ENCODE data around the gene LRMDA.

LRMDA gene

GRCh38 chr10:76172020-76172419 lies 740.6 kb downstream of the LRMDA start:
- no peak overlapping the region for H3K4me2 ChIP-seq
- H3K4me3 ChIP-seq (IDR thresholded peaks at IDR 0.05; ENCODE audit: insufficient read depth, low read depth, low read length) = no peak overlapping the region
- no peaks in the 10 kb centered on the region for H3K4me1 ChIP-seq (ENCODE audit: low read depth, poor library complexity, severe bottlenecking)
- no peaks in the 10 kb centered on the region for H3K27me3 ChIP-seq (ENCODE audit: insufficient read depth, low read depth)
- H3K36me3 ChIP-seq (ENCODE audit: insufficient read depth) = no peaks in the 10 kb centered on the region
- H3K79me2 ChIP-seq (ENCODE audit: insufficient read depth, low read depth) = no peaks in the 10 kb centered on the region
- no peak overlapping the region for H2AFZ ChIP-seq (ENCODE audit: low read depth)
- no peaks in the 10 kb centered on the region for H4K20me1 ChIP-seq (ENCODE audit: insufficient read depth)
- H3K9ac ChIP-seq = no peak overlapping the region
- no peak overlapping the region for H3K27ac ChIP-seq
- no peak for TF ChIP-seq CTCF (conservative IDR thresholded peaks at IDR 0.05; ENCODE audit: low read depth, low read length)

- no peak overlapping the region for H3K4me2 ChIP-seq
- no peaks in the 10 kb centered on the region for H3K79me2 ChIP-seq (ENCODE audit: insufficient read depth, low read depth)
- H3K27ac ChIP-seq = no peak overlapping the region
- no peak overlapping the region for H3K9ac ChIP-seq
- H3K27me3 ChIP-seq (ENCODE audit: insufficient read depth, low read depth) = no peaks in the 10 kb centered on the region
- no peaks in the 10 kb centered on the region for H3K36me3 ChIP-seq (ENCODE audit: insufficient read depth)
- H4K20me1 ChIP-seq (ENCODE audit: insufficient read depth) = no peaks in the 10 kb centered on the region
- no peak overlapping the region for H2AFZ ChIP-seq (ENCODE audit: low read depth)
- no peak for TF ChIP-seq CTCF (conservative IDR thresholded peaks at IDR 0.05; ENCODE audit: low read depth, low read length)
- no peaks in the 10 kb centered on the region for H3K4me1 ChIP-seq (ENCODE audit: low read depth, poor library complexity, severe bottlenecking)
- H3K4me3 ChIP-seq (IDR thresholded peaks at IDR 0.05; ENCODE audit: insufficient read depth, low read depth, low read length) = no peak overlapping the region
Measured at GRCh38 chr10:76175533-76176165, 744.2 kb downstream of the LRMDA start.

GRCh38 chr10:76176166-76176550 lies 744.7 kb downstream of the LRMDA start:
- Histone ChIP-seq H3K4me1 (ENCODE audit: low read depth, poor library complexity, severe bottlenecking) (no peaks in the 10 kb centered on the region), H4K20me1 (ENCODE audit: insufficient read depth) (no peaks in the 10 kb centered on the region), H3K4me3 (IDR thresholded peaks at IDR 0.05; ENCODE audit: insufficient read depth, low read depth, low read length) (no peak overlapping the region), H2AFZ (ENCODE audit: low read depth) (no peak overlapping the region), H3K36me3 (ENCODE audit: insufficient read depth) (no peaks in the 10 kb centered on the region), H3K79me2 (ENCODE audit: insufficient read depth, low read depth) (no peaks in the 10 kb centered on the region), H3K27me3 (ENCODE audit: insufficient read depth, low read depth) (no peaks in the 10 kb centered on the region), H3K9ac (no peak overlapping the region), H3K4me2 (no peak overlapping the region), H3K27ac (no peak overlapping the region)
- TF ChIP-seq CTCF (conservative IDR thresholded peaks at IDR 0.05; ENCODE audit: low read depth, low read length) = no peak

- H3K4me1 ChIP-seq (ENCODE audit: low read depth, poor library complexity, severe bottlenecking) = no peaks in the 10 kb centered on the region
- H3K27me3 ChIP-seq (ENCODE audit: insufficient read depth, low read depth) = no peaks in the 10 kb centered on the region
- no peak for TF ChIP-seq CTCF (conservative IDR thresholded peaks at IDR 0.05; ENCODE audit: low read depth, low read length)
- H3K36me3 ChIP-seq (ENCODE audit: insufficient read depth) = no peaks in the 10 kb centered on the region
- no peak overlapping the region for H3K4me2 ChIP-seq
- no peaks in the 10 kb centered on the region for H4K20me1 ChIP-seq (ENCODE audit: insufficient read depth)
- H3K79me2 ChIP-seq (ENCODE audit: insufficient read depth, low read depth) = no peaks in the 10 kb centered on the region
- H2AFZ ChIP-seq (ENCODE audit: low read depth) = no peak overlapping the region
- H3K27ac ChIP-seq = no peak overlapping the region
- H3K9ac ChIP-seq = no peak overlapping the region
- no peak overlapping the region for H3K4me3 ChIP-seq (IDR thresholded peaks at IDR 0.05; ENCODE audit: insufficient read depth, low read depth, low read length)
Measured at GRCh38 chr10:76177936-76178335, 746.5 kb downstream of the LRMDA start.
